GM23248 (cell line): Measurements from ENCODE around the gene PRR12.

Experiments used
- EZH2 ChIP-seq: fragments of 200-600 bp; sonication (generic); IDR thresholded peaks from 2 replicates; pipeline ENCODE4 v1.6.1; 2018; ENCODE audit warnings: antibody characterized with exemption, mild to moderate bottlenecking; ENCODE audit not compliant: insufficient read depth, poor library complexity, severe bottlenecking
- EZH2phosphoT487 ChIP-seq: fragments of 200-600 bp; sonication (generic); IDR thresholded peaks from 2 replicates; pipeline ENCODE4 v1.6.1; 2018; ENCODE audit warnings: antibody characterized with exemption, moderate library complexity, mild to moderate bottlenecking, low read depth; ENCODE audit not compliant: insufficient read depth

DNA sequence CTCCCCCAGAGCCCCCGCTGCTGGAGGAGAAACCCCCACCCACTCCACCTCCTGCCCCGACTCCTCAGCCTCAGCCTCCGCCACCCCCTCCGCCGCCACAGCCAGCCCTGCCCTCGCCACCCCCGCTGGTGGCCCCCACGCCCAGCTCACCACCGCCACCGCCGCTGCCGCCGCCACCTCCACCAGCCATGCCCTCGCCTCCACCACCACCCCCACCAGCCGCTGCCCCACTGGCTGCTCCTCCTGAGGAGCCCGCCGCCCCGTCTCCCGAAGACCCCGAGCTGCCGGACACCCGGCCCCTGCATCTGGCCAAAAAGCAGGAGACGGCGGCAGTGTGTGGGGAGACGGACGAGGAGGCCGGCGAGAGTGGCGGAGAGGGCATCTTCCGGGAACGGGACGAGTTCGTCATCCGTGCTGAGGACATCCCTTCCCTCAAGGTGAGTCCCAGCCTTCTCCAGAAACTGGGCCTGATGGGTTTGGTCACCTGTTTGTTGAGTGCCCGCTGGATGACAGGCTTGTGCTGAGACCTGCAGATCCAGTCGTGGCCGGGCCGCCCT, 10.6 kb downstream of the PRR12 start:
- TF ChIP-seq EZH2, result no peak
- TF ChIP-seq EZH2phosphoT487, result no peak
